ENCODE results near the gene MCM3AP. TPM values are rescaled to one million over a fixed set of nuclear protein-coding genes. Genes with fewer than 3 reads are reported as not detected.

Gene MCM3AP
- total and polyA plus RNA-seq, 4 donors, result 15.5 to 58.1 (median 33.5) TPM

- no peak for DNase-seq (ENCODE audit: low spot score)
- peaks cover 0 to 8% (median 8%) of the 10 kb centered on the region in 4 donors for H3K4me1 ChIP-seq (ENCODE audit: control insufficient read depth in 4 of 4, insufficient read depth in 4 of 4, low read length in 3 of 4)
- 86% methylated on average over 20 of the region's 20 CpGs for WGBS
- no peak for TF ChIP-seq ZBTB33 (IDR thresholded peaks at IDR 0.05)
- no peak for TF ChIP-seq ATF3 (IDR thresholded peaks at IDR 0.05)
- TF ChIP-seq FOXA1 (IDR thresholded peaks at IDR 0.05), result no peak
- no peak for TF ChIP-seq RXRA (IDR thresholded peaks at IDR 0.05)
- no peak for TF ChIP-seq FOXA2 (IDR thresholded peaks at IDR 0.05)
- TF ChIP-seq RAD21 (IDR thresholded peaks at IDR 0.05), result no peak
- no peak for TF ChIP-seq NR2F2 (IDR thresholded peaks at IDR 0.05)
- no peak for TF ChIP-seq JUND (IDR thresholded peaks at IDR 0.05)
- no peak for TF ChIP-seq TAF1 (conservative IDR thresholded peaks at IDR 0.05)
- TF ChIP-seq HNF4A (conservative IDR thresholded peaks at IDR 0.05), result no peak
- no peak for TF ChIP-seq EGR1 (IDR thresholded peaks at IDR 0.05; ENCODE audit: low read depth in 2 of 2)
- TF ChIP-seq HNF4G (IDR thresholded peaks at IDR 0.05), result no peak
- TF ChIP-seq GABPA (IDR thresholded peaks at IDR 0.05 in 1 of 2, conservative IDR thresholded peaks at IDR 0.05 in 1 of 2), result no peak
- no peak for TF ChIP-seq SP1 (IDR thresholded peaks at IDR 0.05)
- no peak for TF ChIP-seq CTCF (IDR thresholded peaks at IDR 0.05; ENCODE audit: low read depth, low read length, missing input control)
- no peak overlapping the region for H3K9ac ChIP-seq (ENCODE audit: low read depth in 1 of 2, low read length in 2 of 2)
- H3K9me3 ChIP-seq (ENCODE audit: control insufficient read depth in 4 of 4, low read length in 3 of 4), result no peaks in the 10 kb centered on the region
- no peaks in the 10 kb centered on the region for H3K27me3 ChIP-seq (ENCODE audit: control insufficient read depth in 4 of 4, insufficient read depth in 4 of 4, low read length in 3 of 4)
- no peaks in the 10 kb centered on the region for H3K36me3 ChIP-seq (ENCODE audit: control insufficient read depth in 4 of 4, insufficient read depth in 3 of 4, low read depth in 1 of 4, low read length in 3 of 4)
- H3K27ac ChIP-seq (ENCODE audit: low read depth in 1 of 2, low read length in 2 of 2), result no peak overlapping the region
- no peak overlapping the region for H3K4me3 ChIP-seq (ENCODE audit: low read depth in 1 of 3, low read length in 3 of 3)
These were observed 32.5 kb upstream of the MCM3AP start for GRCh38 chr21:46317710-46318463.

- Histone ChIP-seq H3K27ac (ENCODE audit: low read depth in 1 of 2, low read length in 2 of 2) (no peak overlapping the region), H3K4me3 (ENCODE audit: low read depth in 1 of 3, low read length in 3 of 3) (no peak overlapping the region), H3K27me3 (ENCODE audit: control insufficient read depth in 4 of 4, insufficient read depth in 4 of 4, low read length in 3 of 4) (no peaks in the 10 kb centered on the region), H3K4me1 (ENCODE audit: control insufficient read depth in 4 of 4, insufficient read depth in 4 of 4, low read length in 3 of 4) (no peaks in the 10 kb centered on the region), H3K9me3 (ENCODE audit: control insufficient read depth in 4 of 4, low read length in 3 of 4) (no peaks in the 10 kb centered on the region), H3K36me3 (ENCODE audit: control insufficient read depth in 4 of 4, insufficient read depth in 3 of 4, low read depth in 1 of 4, low read length in 3 of 4) (no peaks in the 10 kb centered on the region), H3K9ac (ENCODE audit: low read depth in 1 of 2, low read length in 2 of 2) (no peak overlapping the region)
- DNase-seq (ENCODE audit: low spot score), result no peak
- 97% methylated on average over 14 of the region's 14 CpGs for WGBS
- TF ChIP-seq REST (IDR thresholded peaks at IDR 0.05), result no peak
- TF ChIP-seq ATF3 (IDR thresholded peaks at IDR 0.05), result no peak
- no peak for TF ChIP-seq RAD21 (IDR thresholded peaks at IDR 0.05)
- no peak for TF ChIP-seq HNF4A (conservative IDR thresholded peaks at IDR 0.05)
- TF ChIP-seq YY1 (IDR thresholded peaks at IDR 0.05), result no peak
- no peak for TF ChIP-seq EGR1 (IDR thresholded peaks at IDR 0.05; ENCODE audit: low read depth in 2 of 2)
- TF ChIP-seq TAF1 (conservative IDR thresholded peaks at IDR 0.05), result no peak
- no peak for TF ChIP-seq CTCF (IDR thresholded peaks at IDR 0.05; ENCODE audit: low read depth, low read length, missing input control)
- no peak for TF ChIP-seq HNF4G (IDR thresholded peaks at IDR 0.05)
- TF ChIP-seq GABPA (IDR thresholded peaks at IDR 0.05 in 1 of 2, conservative IDR thresholded peaks at IDR 0.05 in 1 of 2), result no peak
- TF ChIP-seq FOXA2 (IDR thresholded peaks at IDR 0.05), result no peak
- no peak for TF ChIP-seq ZBTB33 (IDR thresholded peaks at IDR 0.05)
These were observed 31.4 kb upstream of the MCM3AP start for GRCh38 chr21:46316708-46317324.

All from liver (tissue), 9 donors.